GM12878 (cell line): Measurements from ENCODE around the gene OSBPL2. TPM values are rescaled to one million over a fixed set of nuclear protein-coding genes. Genes with fewer than 3 reads are reported as not detected.

ENCODE experiments used
- ATAC-seq: fragments of 200-7000 bp; cut with Tn5 transposase; 3 replicates; pipeline ENCODE4 v1.9.1; 2020; ENCODE audit warnings: mild to moderate bottlenecking, moderate library complexity
- BruUV-seq: library from RNA; stranded (reverse); fragments of 400-500 nt; replicated peaks from 2 replicates; lab custom pipeline; 2021; lab: Mats Ljungman, UMichigan
- CTCF ChIA-PET: fragments of 300-600 bp; sonication (Branson Sonifier 250); formaldehyde crosslinking; extraction: SDS; loops from one replicate; lab custom pipeline; 2021; ENCODE audit warnings: inconsistent platforms; lab: Yijun Ruan, JAX
- POLR2A ChIA-PET: fragments of 350-600 bp; formaldehyde crosslinking; extraction: SDS; loops from one replicate; lab custom pipeline; 2021; ENCODE audit warnings: inconsistent platforms; lab: Charles Lee
- RAD21 ChIA-PET: fragments of 300-600 bp; sonication (Branson Sonifier 250); formaldehyde crosslinking; loops from one replicate; lab custom pipeline; 2023; ENCODE audit warnings: antibody characterized with exemption; ENCODE audit not compliant: unreplicated experiment; lab: Charles Lee
- SMC1A ChIA-PET: fragments of 300-600 bp; sonication (Branson Sonifier 250); formaldehyde crosslinking; loops from one replicate; lab custom pipeline; 2023; ENCODE audit not compliant: unreplicated experiment, uncharacterized antibody; lab: Charles Lee
- DNase-seq: peaks from one replicate; pipeline ENCODE4 v3.0.0-alpha.2; 2011; ENCODE audit warnings: low read depth, low spot score
- FAIRE-seq: peaks from 3 replicates; lab custom pipeline; 2011; peaks lifted over from hg19 to GRCh38; lab: Jason Lieb, UNC
- H2AFZ ChIP-seq: 2 replicates; pipeline ENCODE4 v1.6.0; 2011; ENCODE audit warnings: low read depth, low read length, control low read depth; ENCODE audit not compliant: control insufficient read depth
- H3K27ac ChIP-seq: 2 replicates; pipeline ENCODE4 v1.5.1; 2011; ENCODE audit warnings: control low read depth; ENCODE audit not compliant: control insufficient read depth, insufficient read depth
- H3K27me3 ChIP-seq, 2 experiments: replicated peaks in 1 of 2; 2 replicates each; pipeline versions ENCODE4 v1.6.0 to v1.6.1; 2011; ENCODE audit warnings: low read length in 1 of 2; ENCODE audit not compliant: control insufficient read depth in 2 of 2, insufficient read depth in 2 of 2
- H3K36me3 ChIP-seq, 2 experiments: 2 replicates each; pipeline ENCODE4 v1.5.1; 2011; ENCODE audit warnings: low read length in 1 of 2; ENCODE audit not compliant: control insufficient read depth in 2 of 2, insufficient read depth in 2 of 2
- H3K4me1 ChIP-seq: 2 replicates; pipeline ENCODE4 v1.6.1; 2011; ENCODE audit warnings: mild to moderate bottlenecking, low read length, moderate library complexity, mixed read lengths; ENCODE audit not compliant: control insufficient read depth, insufficient read depth
- H3K4me2 ChIP-seq: 2 replicates; pipeline ENCODE4 v1.6.0; 2011; ENCODE audit warnings: control low read depth; ENCODE audit not compliant: control insufficient read depth, insufficient read depth
- H3K4me3 ChIP-seq: fragments of 200-600 bp; sonication (generic); 2 replicates; pipeline ENCODE4 v1.5.1; 2016
- H3K79me2 ChIP-seq: 2 replicates; pipeline ENCODE4 v1.6.0; 2011; ENCODE audit warnings: low read length; ENCODE audit not compliant: control insufficient read depth, insufficient read depth
- H3K9ac ChIP-seq: 2 replicates; pipeline ENCODE4 v1.8.0; 2011; ENCODE audit warnings: low read length, control low read depth, mixed read lengths; ENCODE audit not compliant: control insufficient read depth, insufficient read depth
- H3K9me3 ChIP-seq: replicated peaks from 3 replicates; pipeline ENCODE4 v1.5.1; 2011; ENCODE audit warnings: mild to moderate bottlenecking, low read length; ENCODE audit not compliant: control insufficient read depth, insufficient read depth
- H4K20me1 ChIP-seq: 2 replicates; pipeline ENCODE4 v1.6.0; 2011; ENCODE audit not compliant: control insufficient read depth, insufficient read depth
- ASH2L ChIP-seq: fragments of 300-600, 200-600 bp; sonication (generic); IDR thresholded peaks from 2 replicates; pipeline ENCODE4 v1.6.1; 2017; ENCODE audit warnings: low read depth, mild to moderate bottlenecking, borderline replicate concordance
- FOXK2 ChIP-seq: fragments of 450-650 bp; IDR thresholded peaks from 2 replicates; pipeline ENCODE4 v1.6.1; 2017; ENCODE audit warnings: mild to moderate bottlenecking, moderate library complexity
- RAD21 ChIP-seq: IDR thresholded peaks from 2 replicates; pipeline ENCODE4 v1.6.1; 2011; ENCODE audit warnings: mild to moderate bottlenecking, low read depth, low read length, moderate library complexity; ENCODE audit not compliant: insufficient read depth
- WGBS: methylation state at CpG from one replicate; pipeline ENCODE4 v1.1.6; 2016; ENCODE audit warnings: low lambda C conversion rate; ENCODE audit not compliant: insufficient replicate concordance, insufficient coverage; ENCODE audit errors: missing lambda C conversion rate; 5-methylcytosine and 5-hydroxymethylcytosine counted together
- in situ Hi-C: fragments of 300-500 bp; cut with MboI; formaldehyde crosslinking; loops from 9 replicates; pipeline ENCODE4 v1.14.3; 2018; ENCODE audit warnings: mixed read lengths
- intact Hi-C: fragments of 100-400 bp; cut with micrococcal nuclease; formaldehyde crosslinking; loops from one replicate; pipeline ENCODE4 v1.14.2; 2022; ENCODE audit not compliant: unreplicated experiment
- polyA plus RNA-seq, 11 experiments: library from polyadenylated mRNA; depleted of rRNA in 4 of 11; unstranded in 6 of 11; stranded (reverse) in 5 of 11; fragments of >200 nt; fragmentation: Nextera tagmentation in 4 of 11; fragmentation: Illumina TruSeq in 1 of 11; extraction: Ambion mirVana in 4 of 11; extraction: Trizol in 1 of 11; gene quantifications; 1 replicate in 1 of 11; 2 replicates in 10 of 11; pipeline versions ENCODE4 v1.2.1 to v1.2.3, GENCODE V29; 2011 to 2016; ENCODE audit warnings: inconsistent platforms in 2 of 11, missing spikeins in 2 of 11, low read depth in 1 of 11
- total RNA-seq, 4 experiments: library from RNA; depleted of rRNA in 3 of 4; stranded (reverse); fragments of >200 nt in 3 of 4; fragmentation: Illumina TruSeq in 1 of 4; extraction: Trizol in 1 of 4; gene quantifications; 2 replicates each; pipeline versions ENCODE4 v1.2.1 to v1.2.3, GENCODE V29; 2013 to 2021
- TF ChIP-seq, protein P1 (sequence below): fragments of 450-650 bp; IDR thresholded peaks from 2 replicates; pipeline ENCODE4 v1.6.1; 2017; ENCODE audit warnings: antibody characterized with exemption, mild to moderate bottlenecking, moderate library complexity

The OSBPL2 gene
- total and polyA plus RNA-seq, 10 of the 15 experiments (the other 5 are each of a cell fraction or from before 2014, with no cell fraction given) = 2.8 to 22.3 (median 14.7) TPM

DNA sequence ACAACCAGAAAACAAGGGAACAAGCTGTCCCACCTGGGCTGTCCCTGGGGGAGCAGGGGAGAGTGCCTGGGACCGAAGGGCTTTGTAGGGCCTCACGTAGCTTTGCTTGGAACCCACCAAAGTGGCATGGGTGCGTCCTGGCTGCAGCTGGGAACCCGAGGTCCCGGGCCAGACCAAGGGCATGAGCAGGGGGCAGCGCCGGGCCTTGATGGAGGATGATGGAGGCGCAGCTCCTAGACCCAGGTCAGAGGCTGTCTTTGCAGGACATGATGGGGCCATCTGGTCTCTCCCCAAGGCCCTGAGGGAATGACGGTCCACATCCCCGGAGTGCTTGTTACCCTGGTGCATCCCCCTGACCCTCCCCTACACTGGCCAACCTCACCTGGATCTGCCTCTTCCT, 7.6 kb upstream of the OSBPL2 start:
- FAIRE-seq = no peak
- WGBS = 70% methylated on average over 10 of the region's 10 CpGs
- no TSS peak for BruUV-seq

More for the DNA sequence above, 7.6 kb upstream of the OSBPL2 start:
- Histone ChIP-seq H3K9me3 (no peaks in the 10 kb centered on the region; the same call in 2 of the 3 replicates), H3K36me3 (no peaks in the 10 kb centered on the region), H3K4me2 (no peak overlapping the region), H2AFZ (no peak overlapping the region), H3K4me3 (no peak overlapping the region), H3K4me1 (no peaks in the 10 kb centered on the region), H3K9ac (no peak overlapping the region), H4K20me1 (no peaks in the 10 kb centered on the region), H3K27ac (no peak overlapping the region), H3K27me3 (no peaks in the 10 kb centered on the region; a peak in 1 of 4 replicates), H3K79me2 (no peaks in the 10 kb centered on the region)
- RAD21 ChIA-PET = no interaction called here
- ATAC-seq = no peak
- SMC1A ChIA-PET = no interaction called here
- no peak for TF ChIP-seq FOXK2
- no peak for TF ChIP-seq ASH2L
- TF ChIP-seq RAD21 = no peak
- TF ChIP-seq, protein P1, sequence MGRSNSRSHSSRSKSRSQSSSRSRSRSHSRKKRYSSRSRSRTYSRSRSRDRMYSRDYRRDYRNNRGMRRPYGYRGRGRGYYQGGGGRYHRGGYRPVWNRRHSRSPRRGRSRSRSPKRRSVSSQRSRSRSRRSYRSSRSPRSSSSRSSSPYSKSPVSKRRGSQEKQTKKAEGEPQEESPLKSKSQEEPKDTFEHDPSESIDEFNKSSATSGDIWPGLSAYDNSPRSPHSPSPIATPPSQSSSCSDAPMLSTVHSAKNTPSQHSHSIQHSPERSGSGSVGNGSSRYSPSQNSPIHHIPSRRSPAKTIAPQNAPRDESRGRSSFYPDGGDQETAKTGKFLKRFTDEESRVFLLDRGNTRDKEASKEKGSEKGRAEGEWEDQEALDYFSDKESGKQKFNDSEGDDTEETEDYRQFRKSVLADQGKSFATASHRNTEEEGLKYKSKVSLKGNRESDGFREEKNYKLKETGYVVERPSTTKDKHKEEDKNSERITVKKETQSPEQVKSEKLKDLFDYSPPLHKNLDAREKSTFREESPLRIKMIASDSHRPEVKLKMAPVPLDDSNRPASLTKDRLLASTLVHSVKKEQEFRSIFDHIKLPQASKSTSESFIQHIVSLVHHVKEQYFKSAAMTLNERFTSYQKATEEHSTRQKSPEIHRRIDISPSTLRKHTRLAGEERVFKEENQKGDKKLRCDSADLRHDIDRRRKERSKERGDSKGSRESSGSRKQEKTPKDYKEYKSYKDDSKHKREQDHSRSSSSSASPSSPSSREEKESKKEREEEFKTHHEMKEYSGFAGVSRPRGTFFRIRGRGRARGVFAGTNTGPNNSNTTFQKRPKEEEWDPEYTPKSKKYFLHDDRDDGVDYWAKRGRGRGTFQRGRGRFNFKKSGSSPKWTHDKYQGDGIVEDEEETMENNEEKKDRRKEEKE = no peak
- CTCF ChIA-PET = no interaction called here
- POLR2A ChIA-PET = no interaction called here
- intact Hi-C loops (no loop called here), in situ Hi-C loops (no loop called here)
- DNase-seq = no peak
